Peyer's patch (tissue), 4 donors: ENCODE measurements around the gene NSMCE4A.

ENCODE experiments used
- CTCF ChIP-seq, 6 experiments: fragments of 450-650 bp in 4 of 6; fragments of 200-600 bp in 2 of 6; sonication (generic) in 1 of 6; IDR thresholded peaks; one replicate each; pipeline ENCODE4 v1.5.1; 2017 to 2019; ENCODE audit warnings: antibody characterized with exemption in 6 of 6, mild to moderate bottlenecking in 3 of 6, moderate library complexity in 1 of 6
- POLR2A ChIP-seq, 2 donors: fragments of 450-650 bp; IDR thresholded peaks; one replicate each; pipeline ENCODE4 v1.5.1; 2017; ENCODE audit warnings: antibody characterized with exemption in 2 of 2, mild to moderate bottlenecking in 2 of 2, moderate library complexity in 2 of 2

GRCh38 chr10:121976607-121977006 lies 1.6 kb upstream of the NSMCE4A start:
- TF ChIP-seq CTCF (IDR thresholded peaks at IDR 0.05) (no peak), POLR2A (IDR thresholded peaks at IDR 0.05) (no peak)
